HuH-7.5 (cell line): ENCODE data around the gene ARHGEF16.

Experiments
- DNase-seq: peaks from one replicate; pipeline ENCODE4 v3.0.0; 2011; ENCODE audit warnings: low spot score

The ARHGEF16 gene

GRCh38 chr1:3456964-3457909, 2.8 kb downstream of the ARHGEF16 start:
- no peak for DNase-seq

- no peak for DNase-seq
Measured at GRCh38 chr1:3457910-3458883, 3.7 kb downstream of the ARHGEF16 start.

GRCh38 chr1:3459051-3459908, 4.8 kb downstream of the ARHGEF16 start:
- DNase-seq: no peak

- peak; percentile 63 for DNase-seq
Measured at GRCh38 chr1:3459940-3460671, 5.6 kb downstream of the ARHGEF16 start.

GRCh38 chr1:3460672-3461131, 6.2 kb downstream of the ARHGEF16 start:
- no peak for DNase-seq

- DNase-seq: no peak
Measured at GRCh38 chr1:3461238-3461933, 6.9 kb downstream of the ARHGEF16 start.

- DNase-seq: no peak
Measured at GRCh38 chr1:3461934-3462275, 7.4 kb downstream of the ARHGEF16 start.

GRCh38 chr1:3462356-3463012, 8.0 kb downstream of the ARHGEF16 start:
- no peak for DNase-seq

GRCh38 chr1:3463013-3463385, 8.5 kb downstream of the ARHGEF16 start:
- DNase-seq: no peak

GRCh38 chr1:3463408-3463863, 9.0 kb downstream of the ARHGEF16 start:
- DNase-seq: no peak

DNA sequence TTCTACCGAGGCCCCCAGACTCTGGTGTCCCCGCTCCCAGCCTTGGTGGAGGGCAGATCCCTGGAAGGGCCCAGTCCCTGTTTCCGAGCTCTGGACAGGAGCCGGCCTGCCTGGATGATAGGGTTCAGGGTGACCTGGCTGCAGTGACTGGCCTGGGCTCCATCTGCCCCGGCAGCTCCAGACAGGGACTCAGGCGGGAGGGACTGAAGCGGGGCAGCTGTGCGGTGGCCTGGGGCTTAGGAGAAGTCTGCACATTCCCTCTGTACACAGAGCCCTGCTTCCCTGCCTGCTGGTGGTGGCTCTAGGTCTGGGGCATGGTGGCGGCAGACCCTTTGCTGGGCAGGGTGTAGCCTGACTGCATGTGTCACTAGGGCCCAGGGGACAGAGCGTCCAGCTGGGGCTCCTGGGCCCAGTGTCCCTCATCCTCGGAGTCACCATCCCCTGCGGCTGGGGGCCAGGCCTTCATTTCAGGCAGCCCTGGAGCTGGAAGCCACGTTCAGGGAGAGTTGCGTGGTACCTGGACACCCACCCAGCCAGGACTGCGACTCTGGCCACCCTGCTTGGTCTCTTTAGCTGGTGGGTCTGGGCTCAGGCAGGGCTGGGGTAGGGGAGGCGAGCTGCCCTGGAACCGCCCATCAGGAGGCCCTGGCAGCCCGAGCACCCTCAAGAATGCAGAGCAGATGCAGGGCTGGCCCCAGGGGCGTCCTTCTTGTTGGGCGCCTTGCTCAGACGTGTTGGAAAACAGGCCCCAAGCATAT, 9.6 kb downstream of the ARHGEF16 start:
- DNase-seq: no peak

- DNase-seq: no peak
Measured at GRCh38 chr1:3464649-3465025, 10.2 kb downstream of the ARHGEF16 start.

- no peak for DNase-seq
Measured at GRCh38 chr1:3465091-3465934, 10.8 kb downstream of the ARHGEF16 start.

DNA sequence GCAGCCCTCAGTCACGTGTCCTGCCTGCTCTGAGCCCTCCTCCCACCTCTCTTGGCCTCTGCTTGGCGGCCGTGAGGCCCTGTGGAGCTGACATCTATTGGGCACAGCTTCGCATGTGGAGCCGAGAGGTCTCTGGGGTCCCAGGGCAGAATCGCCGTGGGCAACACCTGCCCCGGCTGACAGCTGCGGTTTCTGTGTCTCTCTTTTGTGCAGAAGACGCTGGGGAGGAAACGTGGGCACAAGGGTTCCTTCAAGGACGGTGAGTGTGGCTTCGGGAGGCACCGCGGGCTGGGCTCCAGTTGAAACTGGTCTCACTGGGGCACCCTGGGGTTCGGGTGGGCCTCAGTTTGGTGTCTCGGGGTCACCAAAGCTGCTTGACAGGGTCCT, 11.5 kb downstream of the ARHGEF16 start:
- no peak for DNase-seq

DNA sequence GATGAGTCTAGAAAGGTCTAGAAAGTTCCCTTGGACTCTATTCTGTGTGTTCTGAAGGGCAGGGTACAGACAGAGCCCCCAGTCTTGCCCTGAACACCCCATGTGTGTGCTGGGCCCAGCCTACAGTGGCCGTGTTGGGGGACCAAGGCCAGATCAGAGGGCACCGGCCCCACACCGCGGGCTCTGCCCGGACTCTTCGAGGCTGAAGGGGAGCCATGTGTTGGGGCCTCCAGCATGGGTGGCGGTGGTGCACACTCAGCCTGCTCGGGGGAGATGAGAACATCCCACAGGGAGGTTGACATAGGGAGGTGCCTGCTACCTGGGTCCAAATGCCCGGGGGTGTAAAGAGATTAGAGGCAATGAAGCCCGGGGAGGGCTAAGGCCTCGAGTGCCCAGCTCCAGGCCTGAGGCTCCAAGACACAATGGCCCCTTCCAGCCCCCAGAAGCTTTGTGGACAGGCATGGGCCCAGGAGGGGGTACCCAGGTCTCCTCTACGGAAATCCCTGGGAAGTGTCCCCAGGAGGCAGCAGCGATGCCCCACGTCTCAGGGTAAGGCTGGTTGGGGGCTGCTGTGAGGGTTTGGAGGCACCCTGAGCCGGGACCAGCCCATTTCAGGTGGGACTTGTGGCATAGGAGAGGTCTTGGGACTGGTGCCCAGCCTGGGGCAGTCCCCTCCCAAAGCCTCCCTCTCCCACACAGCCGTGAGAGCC, 12.1 kb downstream of the ARHGEF16 start:
- DNase-seq: no peak

DNA sequence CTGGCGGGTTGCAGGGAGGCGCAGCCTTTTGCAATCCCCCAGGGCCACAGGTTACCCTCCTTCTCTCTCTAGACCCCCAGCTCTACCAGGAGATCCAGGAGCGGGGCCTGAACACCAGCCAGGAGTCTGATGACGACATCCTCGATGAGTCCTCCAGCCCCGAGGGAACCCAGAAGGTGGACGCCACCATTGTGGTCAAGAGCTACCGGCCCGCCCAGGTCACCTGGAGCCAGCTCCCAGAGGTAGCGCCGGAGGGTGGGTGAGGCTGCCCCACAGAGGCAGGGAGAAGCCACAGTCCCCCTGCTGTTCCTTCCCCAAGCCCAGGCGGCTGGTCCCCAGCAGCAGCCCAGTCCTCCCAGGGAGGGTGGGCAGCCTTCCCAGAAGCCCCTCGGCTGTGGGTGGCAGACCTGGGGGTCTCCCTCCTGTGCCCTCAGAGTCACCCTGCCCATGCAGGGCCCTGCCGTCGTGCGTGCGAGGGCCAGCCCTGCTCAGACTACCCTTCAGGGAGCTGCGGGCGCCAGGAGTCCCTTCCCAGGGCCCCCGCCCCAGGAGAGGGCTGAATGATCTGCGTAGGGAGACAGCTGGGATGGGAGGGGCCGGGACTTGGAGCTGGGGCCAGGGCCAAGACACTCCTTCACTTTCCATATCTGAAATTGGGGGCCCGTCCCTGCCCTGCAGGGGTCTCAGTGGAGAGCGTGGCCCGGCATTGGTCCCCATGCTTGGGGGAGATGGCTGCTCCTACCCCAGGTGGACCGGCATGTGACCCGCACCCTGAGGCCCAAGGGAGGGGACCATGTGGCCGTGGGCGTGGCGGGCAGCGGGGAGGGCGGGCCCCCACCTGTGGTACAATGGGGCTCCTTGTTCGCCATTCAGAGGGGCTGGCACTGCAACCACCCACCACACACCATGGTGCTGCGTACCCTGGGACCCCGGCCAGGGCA, 12.9 kb downstream of the ARHGEF16 start:
- no peak for DNase-seq
